GM18519 (cell line): ENCODE results near the gene TLR8.
"Not testable (repeated sequence)": the region's sequence is repeated elsewhere in the genome, so short reads cannot be mapped to it uniquely, and the experiment has no call there.

Experiments used
- ATAC-seq: cut with Tn5 transposase; IDR thresholded peaks from one replicate; pipeline ENCODE4 v1.9.1; 2021; ENCODE audit warnings: mild to moderate bottlenecking, moderate library complexity; ENCODE audit not compliant: unreplicated experiment, low FRiP score

TLR8 gene

GRCh38 chrX:12895866-12896265 lies 10.6 kb upstream of the TLR8 start:
- no peak for ATAC-seq

DNA sequence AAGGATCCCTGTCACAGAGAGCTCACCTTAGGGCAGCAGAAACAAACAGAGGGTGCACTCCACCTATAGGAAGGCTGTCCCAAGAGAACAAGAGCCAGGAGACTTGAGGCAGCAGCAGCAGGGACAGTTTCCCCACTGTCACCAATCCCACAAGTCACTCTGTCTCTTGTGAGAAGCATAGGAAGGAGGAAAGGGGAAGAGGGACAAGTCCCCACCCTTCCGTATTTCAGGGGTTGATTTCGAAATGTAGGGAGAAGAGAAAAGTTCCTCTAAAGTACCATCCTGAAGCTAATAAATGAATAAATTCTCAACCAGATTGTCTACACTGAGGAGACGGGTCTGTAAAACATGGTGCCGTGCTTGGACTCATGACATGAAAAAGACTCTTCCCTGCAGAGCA lies 9.5 kb upstream of the TLR8 start:
- ATAC-seq: no peak

DNA sequence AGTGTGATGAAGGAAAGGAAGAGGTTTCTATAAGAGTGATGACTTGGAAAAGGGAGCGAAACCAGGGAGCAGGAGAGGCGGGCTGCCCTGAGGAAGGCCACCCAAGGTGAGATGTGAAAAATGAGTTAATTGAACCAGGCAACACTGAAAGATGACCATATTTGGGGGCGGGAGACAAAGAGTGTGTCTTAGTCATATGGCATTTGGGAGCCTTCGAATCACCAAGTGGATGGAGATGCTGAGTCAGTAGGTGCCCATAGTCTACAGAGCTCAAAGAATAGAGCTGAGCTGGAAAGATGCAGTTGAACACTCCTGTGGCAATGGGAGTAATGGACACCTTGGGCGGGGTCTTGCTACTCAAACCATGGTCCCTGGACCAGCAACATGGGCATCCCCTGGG lies 8.3 kb upstream of the TLR8 start:
- ATAC-seq: no peak

- no peak for ATAC-seq
These were observed 6.9 kb upstream of the TLR8 start for GRCh38 chrX:12899506-12899905.

- ATAC-seq: no peak
These were observed 4.9 kb upstream of the TLR8 start for GRCh38 chrX:12901486-12901885.

- no peak for ATAC-seq
These were observed 2.8 kb upstream of the TLR8 start for GRCh38 chrX:12903646-12904045.

DNA sequence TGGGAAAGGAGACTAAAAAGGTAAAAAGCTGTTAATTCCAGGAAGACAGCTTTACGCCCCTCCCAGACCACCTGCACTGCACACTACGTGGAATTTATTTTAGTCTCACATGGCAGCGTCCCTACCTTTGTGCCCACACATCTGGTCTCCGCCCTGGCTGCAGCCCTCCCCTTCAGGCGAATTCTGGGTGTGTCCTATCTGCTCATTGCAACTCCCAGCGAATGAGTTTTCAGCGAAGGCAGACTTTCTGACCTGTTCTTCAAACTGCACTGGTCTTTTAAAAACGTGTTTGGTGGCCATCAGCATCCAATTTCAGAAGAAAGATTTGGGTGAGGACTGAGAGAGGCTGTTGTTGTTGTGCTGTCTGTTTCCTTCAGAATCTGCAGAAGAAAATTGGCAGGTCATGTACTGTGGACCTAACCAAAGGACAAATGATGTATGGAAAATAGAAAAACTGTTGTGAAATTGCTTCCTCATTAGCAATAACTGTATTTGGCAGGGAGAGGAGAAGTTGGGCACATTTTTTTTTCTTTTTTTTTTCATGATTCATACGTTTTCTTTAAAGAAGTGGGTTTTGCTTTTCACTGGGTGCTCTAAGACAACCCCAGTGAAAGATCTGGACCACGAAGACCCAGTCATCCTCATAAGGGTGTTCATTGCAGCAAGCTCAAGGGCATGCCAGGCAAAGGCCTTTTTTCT lies 4.2 kb downstream of the TLR8 start:
- no peak for ATAC-seq

- no peak for ATAC-seq
These were observed 4.7 kb downstream of the TLR8 start for GRCh38 chrX:12911122-12911470.

DNA sequence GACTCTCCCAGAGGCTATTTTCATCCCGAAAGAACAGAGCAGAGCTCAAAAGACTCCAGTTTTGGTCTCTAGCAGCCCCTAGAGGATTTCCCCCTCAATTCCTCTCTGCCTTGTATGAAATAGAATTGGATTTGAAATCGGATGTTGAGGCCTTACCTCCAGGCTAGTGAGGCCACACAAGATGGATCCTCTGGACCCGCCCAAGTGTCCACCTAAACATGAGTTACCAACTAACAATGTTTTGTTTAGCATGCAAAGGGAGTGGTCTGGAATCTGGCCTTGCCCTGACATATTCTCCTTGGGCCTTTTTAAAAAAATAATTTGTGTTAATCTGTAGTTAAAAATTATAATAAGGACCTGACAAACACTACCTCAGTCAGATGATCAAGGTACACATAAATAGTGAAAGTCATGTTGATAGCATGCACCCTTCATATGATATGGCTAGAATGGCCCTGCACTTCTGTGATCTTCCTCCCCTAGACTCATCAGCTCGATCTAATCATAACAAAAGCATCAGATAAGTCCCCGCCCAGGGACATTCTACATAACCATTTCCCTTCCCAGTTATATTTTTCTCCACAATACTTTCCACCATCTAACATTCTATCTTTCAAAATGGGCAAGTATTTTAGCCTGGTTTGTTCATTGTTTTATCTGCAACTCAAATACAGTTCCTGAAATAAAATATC lies 6.5 kb downstream of the TLR8 start:
- ATAC-seq: no peak

DNA sequence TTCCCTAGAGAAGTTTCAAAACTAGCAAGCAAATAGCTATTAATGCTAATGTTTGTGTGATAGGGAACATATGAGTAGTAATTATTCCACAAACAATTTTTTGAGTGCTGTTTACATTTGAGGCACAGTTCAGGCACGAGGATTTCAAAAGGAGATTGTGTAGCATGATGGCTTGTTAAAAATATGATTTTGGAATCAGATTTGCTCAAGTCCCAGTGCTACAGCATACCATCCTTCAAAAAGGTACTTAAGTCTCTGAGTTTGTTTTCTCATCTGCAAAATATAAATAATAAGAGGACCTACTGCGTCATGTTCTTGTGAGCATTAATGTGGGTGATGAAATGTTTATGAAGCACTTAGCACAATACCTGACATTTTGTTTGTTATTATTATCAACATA lies 11.3 kb downstream of the TLR8 start:
- ATAC-seq: no peak

- no peak for ATAC-seq
These were observed 12.6 kb downstream of the TLR8 start for GRCh38 chrX:12919051-12919450.

DNA sequence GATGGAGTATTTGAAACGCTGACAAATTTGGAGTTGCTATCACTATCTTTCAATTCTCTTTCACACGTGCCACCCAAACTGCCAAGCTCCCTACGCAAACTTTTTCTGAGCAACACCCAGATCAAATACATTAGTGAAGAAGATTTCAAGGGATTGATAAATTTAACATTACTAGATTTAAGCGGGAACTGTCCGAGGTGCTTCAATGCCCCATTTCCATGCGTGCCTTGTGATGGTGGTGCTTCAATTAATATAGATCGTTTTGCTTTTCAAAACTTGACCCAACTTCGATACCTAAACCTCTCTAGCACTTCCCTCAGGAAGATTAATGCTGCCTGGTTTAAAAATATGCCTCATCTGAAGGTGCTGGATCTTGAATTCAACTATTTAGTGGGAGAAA lies 13.2 kb downstream of the TLR8 start:
- ATAC-seq: no peak

- ATAC-seq: no peak
These were observed 14.6 kb downstream of the TLR8 start for GRCh38 chrX:12920990-12921389.

GRCh38 chrX:12921886-12922598 lies 15.6 kb downstream of the TLR8 start:
- no peak for ATAC-seq

- no peak for ATAC-seq
These were observed 16.1 kb downstream of the TLR8 start for GRCh38 chrX:12922599-12922919.

DNA sequence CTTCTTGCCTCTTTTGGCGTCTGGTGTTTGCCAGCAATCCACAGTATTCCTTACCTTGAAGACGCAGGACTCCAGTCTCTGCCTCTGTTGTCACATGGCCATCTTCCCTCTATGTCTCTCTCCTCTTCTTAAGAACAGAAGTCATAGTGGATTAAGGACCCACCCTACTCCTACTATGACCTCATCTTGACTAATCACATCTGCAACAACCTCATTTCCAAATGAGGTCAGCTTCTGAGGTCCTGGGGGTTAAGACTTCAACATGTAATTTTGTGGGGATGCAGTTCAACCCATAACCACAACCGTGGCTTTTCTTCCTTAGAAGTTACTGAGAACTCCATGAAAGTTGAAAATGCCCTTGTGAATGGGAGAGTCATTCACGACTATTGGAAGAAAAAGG lies 23.3 kb downstream of the TLR8 start:
- ATAC-seq: no peak

- no peak for ATAC-seq
These were observed 23.7 kb downstream of the TLR8 start for GRCh38 chrX:12930150-12930549.

DNA sequence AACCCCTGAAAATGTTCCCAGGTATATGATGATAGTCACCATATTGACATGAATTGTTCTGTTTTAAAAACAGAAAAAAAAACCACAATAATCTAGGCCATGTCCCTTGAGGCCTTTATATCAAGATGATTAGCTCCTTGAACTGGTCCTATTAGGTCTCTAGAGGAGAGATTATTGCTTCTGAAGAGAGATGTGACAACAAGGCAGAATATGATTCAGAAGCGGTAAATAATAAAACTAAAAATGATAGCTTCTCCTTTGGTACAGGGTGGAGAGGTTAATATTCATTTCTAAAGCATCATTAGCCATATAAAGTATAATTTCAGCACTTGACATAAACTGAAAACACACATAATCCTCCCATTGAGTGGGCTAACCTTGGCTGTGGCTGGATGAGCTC lies 25.8 kb downstream of the TLR8 start:
- ATAC-seq: no peak

DNA sequence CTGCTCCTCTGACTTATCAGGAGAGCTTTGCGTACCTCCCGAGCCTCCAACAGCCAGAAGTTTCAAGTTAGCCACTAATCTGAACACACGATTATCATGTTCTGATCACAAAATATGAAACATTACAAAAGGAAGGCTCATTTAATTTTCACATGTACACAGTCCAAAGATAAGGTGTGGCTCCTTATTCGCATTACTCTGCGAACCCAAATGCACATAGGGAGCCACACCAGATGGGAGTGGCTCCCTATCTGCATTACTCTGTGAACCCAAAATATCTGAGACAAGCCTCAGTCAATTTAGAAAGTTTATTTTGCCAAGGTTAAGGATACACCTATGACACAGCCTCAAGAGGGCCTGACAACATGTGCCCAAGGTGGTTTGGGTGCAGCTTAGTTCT lies 28.4 kb downstream of the TLR8 start:
- no peak for ATAC-seq

- ATAC-seq: no peak
These were observed 30.5 kb downstream of the TLR8 start for GRCh38 chrX:12936947-12937346.

DNA sequence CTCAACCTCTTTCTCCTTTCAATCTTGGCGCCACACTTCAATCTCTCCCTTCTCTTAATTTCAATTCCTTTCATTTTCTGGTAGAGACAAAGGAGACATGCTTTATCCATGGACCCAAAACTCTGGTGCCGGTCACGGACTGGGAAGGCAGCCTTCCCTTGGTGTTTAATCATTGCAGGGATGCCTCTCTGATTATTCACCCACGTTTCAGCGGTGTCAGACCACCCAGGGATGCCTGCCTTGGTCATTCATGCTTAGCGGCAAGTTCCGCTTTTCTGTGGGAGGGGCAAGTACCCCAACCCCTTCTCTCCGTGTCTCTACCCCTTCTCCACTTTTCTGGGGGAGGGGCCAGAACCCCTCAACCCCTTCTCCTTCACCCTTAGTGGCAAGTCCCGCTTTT lies 34.1 kb downstream of the TLR8 start:
- ATAC-seq: not testable (repeated sequence)

- ATAC-seq: not testable (repeated sequence)
These were observed 37.2 kb downstream of the TLR8 start for GRCh38 chrX:12943592-12943991.
